Measurements from ENCODE around the gene B3GLCT.

DNA sequence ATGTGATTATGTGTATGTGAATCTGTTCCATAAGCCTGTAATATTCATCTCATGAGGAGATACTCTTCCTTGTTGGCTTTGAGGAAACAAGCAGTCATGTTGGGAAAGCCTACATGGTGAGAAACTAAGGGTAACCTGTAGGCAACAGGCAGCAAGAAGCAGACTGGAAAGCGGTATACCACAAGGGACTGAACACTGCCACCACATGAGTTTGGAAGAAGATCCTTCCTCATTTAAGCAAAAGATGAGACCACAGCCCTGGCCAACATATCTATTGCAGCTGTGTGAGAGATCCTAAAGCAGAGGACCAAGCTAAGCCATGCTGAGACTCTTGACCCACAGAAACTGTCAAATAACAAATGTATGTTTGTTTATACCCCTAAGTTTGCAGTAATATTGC lies 134.8 kb downstream of the B3GLCT start:
- TF ChIP-seq POLR2A (IDR thresholded peaks at IDR 0.05) (no peak), EP300 (IDR thresholded peaks at IDR 0.05) (no peak)
- TF ChIP-seq, protein P1, sequence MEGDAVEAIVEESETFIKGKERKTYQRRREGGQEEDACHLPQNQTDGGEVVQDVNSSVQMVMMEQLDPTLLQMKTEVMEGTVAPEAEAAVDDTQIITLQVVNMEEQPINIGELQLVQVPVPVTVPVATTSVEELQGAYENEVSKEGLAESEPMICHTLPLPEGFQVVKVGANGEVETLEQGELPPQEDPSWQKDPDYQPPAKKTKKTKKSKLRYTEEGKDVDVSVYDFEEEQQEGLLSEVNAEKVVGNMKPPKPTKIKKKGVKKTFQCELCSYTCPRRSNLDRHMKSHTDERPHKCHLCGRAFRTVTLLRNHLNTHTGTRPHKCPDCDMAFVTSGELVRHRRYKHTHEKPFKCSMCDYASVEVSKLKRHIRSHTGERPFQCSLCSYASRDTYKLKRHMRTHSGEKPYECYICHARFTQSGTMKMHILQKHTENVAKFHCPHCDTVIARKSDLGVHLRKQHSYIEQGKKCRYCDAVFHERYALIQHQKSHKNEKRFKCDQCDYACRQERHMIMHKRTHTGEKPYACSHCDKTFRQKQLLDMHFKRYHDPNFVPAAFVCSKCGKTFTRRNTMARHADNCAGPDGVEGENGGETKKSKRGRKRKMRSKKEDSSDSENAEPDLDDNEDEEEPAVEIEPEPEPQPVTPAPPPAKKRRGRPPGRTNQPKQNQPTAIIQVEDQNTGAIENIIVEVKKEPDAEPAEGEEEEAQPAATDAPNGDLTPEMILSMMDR (IDR thresholded peaks at IDR 0.05), result no peak

Measured in ovary (tissue), 3 donors.